HepG2 (cell line): ENCODE measurements around the gene SKIDA1. TPM values are rescaled to one million over a fixed set of nuclear protein-coding genes. Genes with fewer than 3 reads are reported as not detected.

Experiments used
- ATAC-seq: fragments of 200-7000 bp; cut with Tn5 transposase; 3 replicates; pipeline ENCODE4 v1.9.1; 2020; ENCODE audit warnings: mild to moderate bottlenecking, moderate library complexity
- BruUV-seq: library from RNA; stranded (reverse); fragments of 400-500 nt; replicated peaks from 2 replicates; lab custom pipeline; 2021; lab: Mats Ljungman, UMichigan
- CTCF ChIA-PET: fragments of 300-600 bp; formaldehyde crosslinking; extraction: SDS; loops from one replicate; lab custom pipeline; 2021; ENCODE audit warnings: low total read pairs, inconsistent platforms, low intra/inter-chr PET ratio; lab: Yijun Ruan, JAX
- POLR2A ChIA-PET: fragments of 350-600 bp; sonication (Branson Sonifier 250); formaldehyde crosslinking; loops from one replicate; lab custom pipeline; 2020; ENCODE audit warnings: antibody characterized with exemption, inconsistent platforms; lab: Yijun Ruan, JAX
- DNase-seq: peaks from one replicate; pipeline ENCODE4 v3.0.0-alpha.2; 2015; ENCODE audit warnings: low spot score
- FAIRE-seq: peaks from 3 replicates; lab custom pipeline; 2011; peaks lifted over from hg19 to GRCh38; lab: Jason Lieb, UNC
- H2AFZ ChIP-seq: one replicate; pipeline ENCODE4 v1.6.1; 2011; ENCODE audit warnings: low read length, inconsistent platforms
- H3K27ac ChIP-seq: fragments of 300-600 bp; 3 replicates; pipeline ENCODE4 v1.8.0; 2011; ENCODE audit warnings: mixed run types, mild to moderate bottlenecking, mixed read lengths, low read length, inconsistent platforms; ENCODE audit not compliant: insufficient read depth; ENCODE audit errors: extremely low read length
- H3K27me3 ChIP-seq, 2 experiments: fragments of 200-600 bp in 1 of 2; 2 replicates in 1 of 2; 3 replicates in 1 of 2; pipeline versions ENCODE4 v1.6.0 to v1.8.0; 2011; ENCODE audit warnings: low read length in 2 of 2, mild to moderate bottlenecking in 2 of 2, moderate library complexity in 2 of 2, inconsistent platforms in 1 of 2; ENCODE audit not compliant: insufficient read depth in 2 of 2, control insufficient read depth in 1 of 2
- H3K36me3 ChIP-seq, 2 experiments: fragments of 200-600 bp in 1 of 2; replicated peaks in 1 of 2; 2 replicates in 1 of 2; 3 replicates in 1 of 2; pipeline versions ENCODE4 v1.5.1 to v1.8.0; 2011; ENCODE audit warnings: low read length in 2 of 2, inconsistent platforms in 1 of 2; ENCODE audit not compliant: insufficient read depth in 2 of 2, control insufficient read depth in 1 of 2
- H3K4me1 ChIP-seq: 2 replicates; pipeline ENCODE4 v1.5.1; 2012; ENCODE audit warnings: low read length, inconsistent platforms; ENCODE audit not compliant: insufficient read depth
- H3K4me2 ChIP-seq: 2 replicates; pipeline ENCODE4 v1.6.0; 2011; ENCODE audit warnings: low read depth, low read length, inconsistent platforms
- H3K4me3 ChIP-seq, 3 experiments: fragments of 200-600 bp in 1 of 3; sonication (generic), shearing (Covaris generic) in 1 of 3; replicated peaks in 1 of 3; 2 replicates each; pipeline ENCODE4 v1.5.1; 2011 to 2016; ENCODE audit warnings: low read length in 3 of 3, inconsistent platforms in 2 of 3, low read depth in 2 of 3, mild to moderate bottlenecking in 2 of 3, control low read depth in 1 of 3, mixed read lengths in 1 of 3; ENCODE audit not compliant: insufficient read depth in 1 of 3
- H3K79me2 ChIP-seq: one replicate; pipeline ENCODE4 v1.6.1; 2011; ENCODE audit warnings: low read length, inconsistent platforms; ENCODE audit not compliant: insufficient read depth
- H3K9ac ChIP-seq: 2 replicates; pipeline ENCODE4 v1.6.0; 2011; ENCODE audit warnings: mild to moderate bottlenecking, low read depth, low read length, inconsistent platforms; ENCODE audit not compliant: insufficient read depth
- H3K9me3 ChIP-seq: 2 replicates; pipeline ENCODE4 v1.5.1; 2012; ENCODE audit warnings: mild to moderate bottlenecking, low read length
- H4K20me1 ChIP-seq: 2 replicates; pipeline ENCODE4 v1.6.0; 2011; ENCODE audit warnings: inconsistent platforms, mild to moderate bottlenecking, low read length, moderate library complexity; ENCODE audit not compliant: insufficient read depth
- AGO2 ChIP-seq: fragments of 200-400 bp; formaldehyde crosslinking; optimal IDR thresholded peaks from 2 replicates; pipeline ENCODE3; 2017; ENCODE audit warnings: mild to moderate bottlenecking, low read depth, low read length, moderate library complexity
- IKZF5 ChIP-seq: IDR thresholded peaks from 2 replicates; pipeline ENCODE4 v1.6.1; 2018; ENCODE audit warnings: missing genetic modification reagents, mild to moderate bottlenecking, missing compliant biosample characterization
- MAFF ChIP-seq: IDR thresholded peaks from 2 replicates; pipeline ENCODE4 v1.6.1; 2011; ENCODE audit warnings: low read depth, low read length, improper control_type of control experiment
- MAFK ChIP-seq, 2 experiments: IDR thresholded peaks in 1 of 2; conservative IDR thresholded peaks in 1 of 2; 2 replicates each; pipeline ENCODE4 v1.6.1; 2011; ENCODE audit warnings: improper control_type of control experiment in 2 of 2, low read length in 2 of 2
- MTF2 ChIP-seq: sonication (generic); formaldehyde crosslinking; IDR thresholded peaks from 2 replicates; pipeline ENCODE4 v1.5.0; 2020; ENCODE audit warnings: missing genetic modification reagents, borderline replicate concordance
- RARA ChIP-seq: IDR thresholded peaks from 2 replicates; pipeline ENCODE4 v1.6.1; 2016; ENCODE audit warnings: missing genetic modification reagents, missing compliant biosample characterization
- SOX13 ChIP-seq, 3 experiments: fragments of 450-650 bp in 1 of 3; sonication (generic) in 1 of 3; formaldehyde crosslinking in 1 of 3; IDR thresholded peaks in 2 of 3; conservative IDR thresholded peaks in 1 of 3; 2 replicates each; pipeline versions ENCODE4 v1.5.0 to v1.6.1; 2016 to 2020; ENCODE audit warnings: antibody characterized with exemption in 1 of 3, mild to moderate bottlenecking in 1 of 3, missing compliant biosample characterization in 1 of 3, missing genetic modification reagents in 1 of 3, moderate library complexity in 1 of 3
- SRSF4 ChIP-seq: fragments of 200-400 bp; formaldehyde crosslinking; IDR thresholded peaks from one replicate; pipeline ENCODE4 v1.6.1; 2018; ENCODE audit warnings: mild to moderate bottlenecking, low read depth, low read length, moderate library complexity; ENCODE audit not compliant: poor library complexity, severe bottlenecking
- ZKSCAN1 ChIP-seq: fragments of 150-350 bp; IDR thresholded peaks from 2 replicates; pipeline ENCODE4 v1.6.1; 2014; ENCODE audit warnings: low read length
- ZKSCAN5 ChIP-seq: sonication (generic); formaldehyde crosslinking; IDR thresholded peaks from 2 replicates; pipeline ENCODE4 v1.5.1; 2020; ENCODE audit warnings: mild to moderate bottlenecking, missing genetic modification reagents
- WGBS: methylation state at CpG from one replicate; pipeline ENCODE4 v1.1.6; 2017; ENCODE audit warnings: low lambda C conversion rate; 5-methylcytosine and 5-hydroxymethylcytosine counted together
- in situ Hi-C: cut with HindIII; loops from 2 replicates; pipeline ENCODE4 v1.10.0; 2017; ENCODE audit warnings: low pct_unique_long_range_greater_than_20kb; ENCODE audit not compliant: extremely low pct_ligation_motif_present
- intact Hi-C: fragments of 100-400 bp; cut with micrococcal nuclease; formaldehyde crosslinking; loops from one replicate; pipeline ENCODE4 v1.10.0; 2022; ENCODE audit not compliant: unreplicated experiment
- polyA plus RNA-seq, 8 experiments: library from polyadenylated mRNA; depleted of rRNA in 3 of 8; stranded (reverse) in 7 of 8; unstranded in 1 of 8; fragments of >200 nt; fragmentation: Illumina TruSeq in 4 of 8; extraction: Trizol in 4 of 8; gene quantifications; 2 replicates each; pipeline versions ENCODE4 v1.2.1 to v1.2.3, GENCODE V29; 2011 to 2016; ENCODE audit warnings: low read depth in 4 of 8, missing spikeins in 1 of 8, mixed read lengths in 1 of 8; ENCODE audit not compliant: insufficient read depth in 1 of 8
- total RNA-seq, 5 experiments: library from RNA; depleted of rRNA; stranded (reverse); fragments of >200 nt; fragmentation: Illumina TruSeq; extraction: Trizol; gene quantifications; 2 replicates each; pipeline ENCODE4 v1.2.3, GENCODE V29; 2016; ENCODE audit warnings: low read depth in 1 of 5
- TF ChIP-seq, protein P1 (sequence below): sonication (generic); formaldehyde crosslinking; IDR thresholded peaks from 2 replicates; pipeline ENCODE4 v1.5.0; 2020; ENCODE audit warnings: mild to moderate bottlenecking, missing genetic modification reagents

The SKIDA1 gene
- total and polyA plus RNA-seq, 2 of the 13 experiments (the other 11 are each of a cell fraction or from before 2014, with no cell fraction given), result 0.73 to 1.5 TPM

DNA sequence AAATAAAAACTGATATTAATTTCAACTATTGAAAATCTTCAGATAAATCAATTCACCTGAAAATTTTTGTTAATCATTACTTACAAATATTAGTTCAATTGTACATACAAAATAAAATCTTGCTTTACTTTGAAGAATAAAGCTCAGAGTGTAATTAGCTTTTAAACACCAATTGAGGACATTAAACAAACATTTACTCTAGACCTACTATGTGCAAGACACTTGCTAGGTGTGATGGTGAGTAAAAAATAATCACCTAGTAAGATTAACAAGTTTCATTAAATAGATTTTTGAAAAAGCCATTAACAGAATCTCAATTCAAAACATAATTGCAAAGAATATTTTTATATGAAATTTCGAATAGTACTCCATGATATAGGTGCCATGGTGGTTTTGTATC is 4.7 kb upstream of the SKIDA1 start:
- no TSS peak for BruUV-seq
- Histone ChIP-seq H3K36me3 (no peaks in the 10 kb centered on the region), H4K20me1 (no peaks in the 10 kb centered on the region), H3K27ac (no peak overlapping the region), H3K4me3 (no peak overlapping the region), H3K79me2 (peaks cover 54% of the 10 kb centered on the region), H3K4me2 (no peak overlapping the region), H3K9ac (no peak overlapping the region), H2AFZ (no peak overlapping the region), H3K27me3 (no peaks in the 10 kb centered on the region; a peak in 1 of 5 replicates), H3K4me1 (peaks cover 29% of the 10 kb centered on the region), H3K9me3 (no peaks in the 10 kb centered on the region)
- intact Hi-C loops, result no loop called here
- POLR2A ChIA-PET, result interaction anchor here (2.1 kb wide), 1 partner anchor 34 kb away, joined by 14 read pairs; no protein-coding TSS in a partner anchor
- CTCF ChIA-PET, result no interaction called here
- in situ Hi-C loops, result no loop called here
- FAIRE-seq (no peak), DNase-seq (no peak), ATAC-seq (no peak)
- WGBS, result 94% methylated on average over 1 of the region's 1 CpG
- TF ChIP-seq ZKSCAN1, result peak; percentile 98
- TF ChIP-seq ZKSCAN5 (CRISPR knock-in tag), result no peak

DNA sequence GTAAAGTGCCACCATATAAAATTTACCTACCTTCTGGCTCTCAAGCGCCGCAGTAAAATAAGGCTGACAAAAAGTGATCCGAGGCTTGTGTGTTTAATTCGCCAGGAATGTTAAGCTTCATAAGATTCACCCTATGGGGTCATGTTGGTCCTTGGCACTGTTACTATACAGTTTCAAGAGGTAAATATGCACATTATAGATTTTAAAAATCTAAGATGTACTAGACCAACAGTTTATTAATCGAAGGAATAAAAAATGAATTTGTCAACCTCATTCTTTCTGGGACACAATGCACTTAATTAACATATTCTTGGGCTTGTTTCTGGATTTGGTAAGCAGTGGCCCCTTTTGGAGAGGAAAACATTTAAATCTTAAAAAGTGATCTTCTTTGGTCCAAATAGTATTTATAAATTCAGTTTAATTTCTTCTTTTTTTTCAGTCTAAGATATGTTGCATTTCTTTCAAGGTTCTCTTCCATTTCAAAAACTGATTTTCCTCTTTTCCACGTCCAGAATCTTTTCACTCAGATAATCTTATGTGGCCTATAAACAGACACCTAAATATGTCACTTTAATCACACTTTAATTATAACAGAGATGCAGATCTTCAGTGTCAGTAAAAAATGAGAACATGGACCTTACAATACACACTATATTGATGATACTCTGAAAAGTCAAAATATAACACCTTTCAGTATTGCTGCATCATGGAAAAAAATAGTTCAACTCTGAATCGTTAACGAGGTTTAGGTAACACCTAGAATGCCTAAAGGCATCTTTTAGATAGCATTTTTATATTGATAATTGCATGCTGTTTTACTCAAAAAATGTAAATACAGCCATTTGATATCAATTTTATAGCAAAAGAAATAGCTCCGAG is 3.8 kb upstream of the SKIDA1 start:
- peak overlapping the region; percentile 17 for H3K27ac ChIP-seq
- BruUV-seq, result no TSS peak
- peaks cover 53% of the 10 kb centered on the region for H3K79me2 ChIP-seq
- H3K4me2 ChIP-seq, result peak overlapping the region; percentile 85; the same call in 1 of the 2 replicates
- TF ChIP-seq IKZF5 (no peak), AGO2 (peak; percentile 15), SOX13 (IDR thresholded peaks at IDR 0.05) (no peak), SOX13 (CRISPR knock-in tag; conservative IDR thresholded peaks at IDR 0.05 in 1 of 2, IDR thresholded peaks at IDR 0.05 in 1 of 2) (no peak), MAFF (peak; percentile 52; the same call in 1 of the 2 replicates), RARA (CRISPR knock-in tag) (no peak), MTF2 (CRISPR knock-in tag) (no peak), MAFK (conservative IDR thresholded peaks at IDR 0.05 in 1 of 2, IDR thresholded peaks at IDR 0.05 in 1 of 2; ENCODE audit: low read length in 2 of 2) (peak in 1 of 2 experiments; percentile 34; a peak in 1 of 4 replicates), SRSF4 (no peak)
- TF ChIP-seq, protein P1, sequence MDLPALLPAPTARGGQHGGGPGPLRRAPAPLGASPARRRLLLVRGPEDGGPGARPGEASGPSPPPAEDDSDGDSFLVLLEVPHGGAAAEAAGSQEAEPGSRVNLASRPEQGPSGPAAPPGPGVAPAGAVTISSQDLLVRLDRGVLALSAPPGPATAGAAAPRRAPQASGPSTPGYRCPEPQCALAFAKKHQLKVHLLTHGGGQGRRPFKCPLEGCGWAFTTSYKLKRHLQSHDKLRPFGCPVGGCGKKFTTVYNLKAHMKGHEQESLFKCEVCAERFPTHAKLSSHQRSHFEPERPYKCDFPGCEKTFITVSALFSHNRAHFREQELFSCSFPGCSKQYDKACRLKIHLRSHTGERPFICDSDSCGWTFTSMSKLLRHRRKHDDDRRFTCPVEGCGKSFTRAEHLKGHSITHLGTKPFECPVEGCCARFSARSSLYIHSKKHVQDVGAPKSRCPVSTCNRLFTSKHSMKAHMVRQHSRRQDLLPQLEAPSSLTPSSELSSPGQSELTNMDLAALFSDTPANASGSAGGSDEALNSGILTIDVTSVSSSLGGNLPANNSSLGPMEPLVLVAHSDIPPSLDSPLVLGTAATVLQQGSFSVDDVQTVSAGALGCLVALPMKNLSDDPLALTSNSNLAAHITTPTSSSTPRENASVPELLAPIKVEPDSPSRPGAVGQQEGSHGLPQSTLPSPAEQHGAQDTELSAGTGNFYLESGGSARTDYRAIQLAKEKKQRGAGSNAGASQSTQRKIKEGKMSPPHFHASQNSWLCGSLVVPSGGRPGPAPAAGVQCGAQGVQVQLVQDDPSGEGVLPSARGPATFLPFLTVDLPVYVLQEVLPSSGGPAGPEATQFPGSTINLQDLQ (CRISPR knock-in tag), result no peak
- ChIA-PET CTCF (no interaction called here), POLR2A (interaction anchor here (2.1 to 4.4 kb wide), 2 partner anchors 13 to 33 kb away, joined by 14 to 92 read pairs; no protein-coding TSS in a partner anchor)
- H4K20me1 ChIP-seq, result no peaks in the 10 kb centered on the region
- H3K36me3 ChIP-seq, result no peaks in the 10 kb centered on the region
- in situ Hi-C loops (no loop called here), intact Hi-C loops (no loop called here)
- H3K9me3 ChIP-seq, result no peaks in the 10 kb centered on the region
- H3K4me3 ChIP-seq, result no peak overlapping the region
- no peak overlapping the region for H2AFZ ChIP-seq
- H3K9ac ChIP-seq, result no peak overlapping the region
- peaks cover 30% of the 10 kb centered on the region for H3K4me1 ChIP-seq
- FAIRE-seq (no peak), ATAC-seq (no peak), DNase-seq (no peak)
- H3K27me3 ChIP-seq, result no peaks in the 10 kb centered on the region; a peak in 1 of 5 replicates
- 96% methylated on average over 9 of the region's 9 CpGs for WGBS
